RWPE2 (cell line): ENCODE measurements around the gene SLC35F3.

Source experiments
- ATAC-seq: fragments of 200-7000 bp; cut with Tn5 transposase; 3 replicates; pipeline ENCODE4 v1.9.1; 2021; ENCODE audit warnings: low read depth
- DNase-seq: peaks from one replicate; pipeline ENCODE4 v3.0.0-alpha.2; 2020; ENCODE audit warnings: low spot score
- H3K27ac ChIP-seq: fragments of 450-650 bp; 2 replicates; pipeline ENCODE4 v1.5.1; 2017; ENCODE audit warnings: mild to moderate bottlenecking; ENCODE audit not compliant: poor library complexity, severe bottlenecking
- H3K27me3 ChIP-seq: fragments of 250-450 bp; sonication (Bioruptor Pico); 2 replicates; pipeline ENCODE4 v1.5.1; 2021; ENCODE audit warnings: mild to moderate bottlenecking, moderate library complexity; ENCODE audit not compliant: insufficient read depth, poor library complexity, severe bottlenecking
- H3K36me3 ChIP-seq: fragments of 250-450 bp; sonication (Bioruptor Pico); 2 replicates; pipeline ENCODE4 v1.5.1; 2020; ENCODE audit warnings: low read depth, mild to moderate bottlenecking, moderate library complexity
- H3K4me1 ChIP-seq: fragments of 250-450 bp; sonication (Bioruptor Pico); 2 replicates; pipeline ENCODE4 v1.5.1; 2021; ENCODE audit warnings: mild to moderate bottlenecking, moderate library complexity; ENCODE audit not compliant: insufficient read depth, poor library complexity, severe bottlenecking
- H3K4me3 ChIP-seq: fragments of 250-450 bp; sonication (Bioruptor Pico); 2 replicates; pipeline ENCODE4 v1.5.1; 2021; ENCODE audit warnings: mild to moderate bottlenecking, moderate library complexity; ENCODE audit not compliant: severe bottlenecking
- H3K9me3 ChIP-seq: fragments of 250-450 bp; sonication (Bioruptor Pico); 2 replicates; pipeline ENCODE4 v1.5.1; 2021; ENCODE audit warnings: mild to moderate bottlenecking, moderate library complexity; ENCODE audit not compliant: severe bottlenecking
- TF ChIP-seq, protein P1 (sequence below): fragments of 450-650 bp; IDR thresholded peaks from one replicate; pipeline ENCODE4 v1.5.1; 2017; ENCODE audit warnings: mild to moderate bottlenecking, moderate library complexity; ENCODE audit not compliant: poor library complexity, severe bottlenecking

Gene SLC35F3

GRCh38 chr1:234123867-234124266 is 219.4 kb downstream of the SLC35F3 start:
- no peak for DNase-seq
- no peak for ATAC-seq
- Histone ChIP-seq H3K36me3 (no peaks in the 10 kb centered on the region), H3K4me3 (no peak overlapping the region), H3K9me3 (no peaks in the 10 kb centered on the region), H3K27me3 (no peaks in the 10 kb centered on the region), H3K4me1 (no peaks in the 10 kb centered on the region), H3K27ac (no peak overlapping the region)
- TF ChIP-seq, protein P1, sequence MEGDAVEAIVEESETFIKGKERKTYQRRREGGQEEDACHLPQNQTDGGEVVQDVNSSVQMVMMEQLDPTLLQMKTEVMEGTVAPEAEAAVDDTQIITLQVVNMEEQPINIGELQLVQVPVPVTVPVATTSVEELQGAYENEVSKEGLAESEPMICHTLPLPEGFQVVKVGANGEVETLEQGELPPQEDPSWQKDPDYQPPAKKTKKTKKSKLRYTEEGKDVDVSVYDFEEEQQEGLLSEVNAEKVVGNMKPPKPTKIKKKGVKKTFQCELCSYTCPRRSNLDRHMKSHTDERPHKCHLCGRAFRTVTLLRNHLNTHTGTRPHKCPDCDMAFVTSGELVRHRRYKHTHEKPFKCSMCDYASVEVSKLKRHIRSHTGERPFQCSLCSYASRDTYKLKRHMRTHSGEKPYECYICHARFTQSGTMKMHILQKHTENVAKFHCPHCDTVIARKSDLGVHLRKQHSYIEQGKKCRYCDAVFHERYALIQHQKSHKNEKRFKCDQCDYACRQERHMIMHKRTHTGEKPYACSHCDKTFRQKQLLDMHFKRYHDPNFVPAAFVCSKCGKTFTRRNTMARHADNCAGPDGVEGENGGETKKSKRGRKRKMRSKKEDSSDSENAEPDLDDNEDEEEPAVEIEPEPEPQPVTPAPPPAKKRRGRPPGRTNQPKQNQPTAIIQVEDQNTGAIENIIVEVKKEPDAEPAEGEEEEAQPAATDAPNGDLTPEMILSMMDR, result no peak

- no peaks in the 10 kb centered on the region for H3K4me1 ChIP-seq
- 0 out of 3 replicates have a peak, but pooled peaks have one; percentile 29 for ATAC-seq
- no peak for DNase-seq
- H3K27ac ChIP-seq, result no peak overlapping the region
- no peaks in the 10 kb centered on the region for H3K36me3 ChIP-seq
- no peaks in the 10 kb centered on the region for H3K27me3 ChIP-seq
- no peaks in the 10 kb centered on the region for H3K9me3 ChIP-seq
- TF ChIP-seq, protein P1, result peak; percentile 12
- H3K4me3 ChIP-seq, result no peak overlapping the region
Measured at GRCh38 chr1:234125283-234125682, 220.8 kb downstream of the SLC35F3 start.

- Histone ChIP-seq H3K4me1 (no peaks in the 10 kb centered on the region), H3K4me3 (no peak overlapping the region), H3K36me3 (no peaks in the 10 kb centered on the region), H3K27ac (no peak overlapping the region), H3K27me3 (no peaks in the 10 kb centered on the region), H3K9me3 (no peaks in the 10 kb centered on the region)
- DNase-seq (no peak), ATAC-seq (no peak)
- TF ChIP-seq, protein P1, result no peak
Measured at GRCh38 chr1:234125714-234126113, 221.2 kb downstream of the SLC35F3 start.

- TF ChIP-seq, protein P1, result no peak
- no peak overlapping the region for H3K27ac ChIP-seq
- H3K9me3 ChIP-seq, result no peaks in the 10 kb centered on the region
Measured at GRCh38 chr1:234127026-234127671, 222.7 kb downstream of the SLC35F3 start.

DNA sequence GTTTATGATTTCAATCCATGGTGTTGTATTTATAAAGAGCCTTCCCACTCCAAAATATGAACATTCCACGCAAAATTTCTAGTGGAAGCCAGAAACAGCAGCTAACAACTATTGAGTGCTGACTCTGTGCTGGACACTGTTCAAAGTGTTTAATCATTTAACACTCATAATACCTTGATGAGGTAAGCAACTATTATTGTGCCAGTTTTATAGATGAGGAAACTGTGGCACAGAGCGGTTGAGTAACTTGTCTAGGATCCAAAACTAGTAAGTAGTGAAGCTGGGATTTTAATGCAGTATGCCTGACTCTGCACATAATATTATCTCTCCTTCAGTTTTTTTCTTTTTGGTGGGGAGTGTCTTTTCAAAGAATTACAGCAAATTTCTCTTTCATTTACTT is 228.3 kb downstream of the SLC35F3 start:
- Histone ChIP-seq H3K36me3 (no peaks in the 10 kb centered on the region), H3K9me3 (no peaks in the 10 kb centered on the region), H3K4me3 (no peak overlapping the region), H3K4me1 (no peaks in the 10 kb centered on the region), H3K27ac (no peak overlapping the region), H3K27me3 (no peaks in the 10 kb centered on the region)
- DNase-seq (no peak), ATAC-seq (no peak)
- TF ChIP-seq, protein P1, result no peak

More at GRCh38 chr1:234127026-234127671, 222.7 kb downstream of the SLC35F3 start:
- H3K4me3 ChIP-seq, result no peak overlapping the region
- H3K36me3 ChIP-seq, result no peaks in the 10 kb centered on the region
- DNase-seq (no peak), ATAC-seq (no peak)
- no peaks in the 10 kb centered on the region for H3K4me1 ChIP-seq
- no peaks in the 10 kb centered on the region for H3K27me3 ChIP-seq
